ENCODE measurements around the gene GPR162. TPM values are rescaled to one million over a fixed set of nuclear protein-coding genes. Genes with fewer than 3 reads are reported as not detected.

GPR162 gene
- polyA plus RNA-seq (2012; ENCODE audit: insufficient read depth, insufficient read length) = 3.3 TPM

GRCh38 chr12:6821591-6822425 lies at the start of gene GPR162:
TSS of gene GPR162 (plus strand) at chr12:6821821. CDS start at chr12:6823899, 2,078 bp downstream.
- peak within 1 kb of the TSS; percentile 42 for H3K4me3 ChIP-seq (ENCODE audit: low read length)
- no peak for DNase-seq (ENCODE audit: low read depth, low spot score)

GRCh38 chr12:6772331-6772695 lies 49.3 kb upstream of the GPR162 start, which contains the start of gene LAG3:
TSS of gene LAG3 (plus strand) at chr12:6772520. CDS start at chr12:6772853, 333 bp downstream.
- no peak for DNase-seq (ENCODE audit: low read depth, low spot score)
- H3K4me3 ChIP-seq (ENCODE audit: low read length) = no peak within 1 kb of the TSS

GRCh38 chr12:6772726-6773589 lies 48.7 kb upstream of the GPR162 start:
- no peak overlapping the region for H3K4me3 ChIP-seq (ENCODE audit: low read length)
- DNase-seq (ENCODE audit: low read depth, low spot score) = no peak

GRCh38 chr12:6773590-6774351 lies 47.9 kb upstream of the GPR162 start:
- H3K4me3 ChIP-seq (ENCODE audit: low read length) = no peak overlapping the region
- DNase-seq (ENCODE audit: low read depth, low spot score) = no peak

- DNase-seq (ENCODE audit: low read depth, low spot score) = no peak
- H3K4me3 ChIP-seq (ENCODE audit: low read length) = no peak overlapping the region
Observed at GRCh38 chr12:6774499-6775062, 47.0 kb upstream of the GPR162 start.

- no peak overlapping the region for H3K4me3 ChIP-seq (ENCODE audit: low read length)
- DNase-seq (ENCODE audit: low read depth, low spot score) = no peak
Observed at GRCh38 chr12:6775185-6776174, 46.1 kb upstream of the GPR162 start.

- H3K4me3 ChIP-seq (ENCODE audit: low read length) = no peak overlapping the region
- DNase-seq (ENCODE audit: low read depth, low spot score) = no peak
Observed at GRCh38 chr12:6777386-6777785, 44.2 kb upstream of the GPR162 start.

GRCh38 chr12:6778217-6778573 lies 43.4 kb upstream of the GPR162 start:
- H3K4me3 ChIP-seq (ENCODE audit: low read length) = no peak overlapping the region
- DNase-seq (ENCODE audit: low read depth, low spot score) = no peak

GRCh38 chr12:6778574-6779550 lies 42.8 kb upstream of the GPR162 start:
- H3K4me3 ChIP-seq (ENCODE audit: low read length) = no peak overlapping the region
- peak; percentile 65 for DNase-seq (ENCODE audit: low read depth, low spot score)

- no peak overlapping the region for H3K4me3 ChIP-seq (ENCODE audit: low read length)
- DNase-seq (ENCODE audit: low read depth, low spot score) = no peak
Observed at GRCh38 chr12:6779708-6780432, 41.8 kb upstream of the GPR162 start.

- DNase-seq (ENCODE audit: low read depth, low spot score) = no peak
- no peak overlapping the region for H3K4me3 ChIP-seq (ENCODE audit: low read length)
Observed at GRCh38 chr12:6780573-6780972, 41.0 kb upstream of the GPR162 start.

- H3K4me3 ChIP-seq (ENCODE audit: low read length) = peak overlapping the region; percentile 29; the same call in 1 of the 2 replicates
- no peak for DNase-seq (ENCODE audit: low read depth, low spot score)
Observed at GRCh38 chr12:6782119-6782518, 39.5 kb upstream of the GPR162 start.

- peak overlapping the region; percentile 29 for H3K4me3 ChIP-seq (ENCODE audit: low read length)
- DNase-seq (ENCODE audit: low read depth, low spot score) = peak; percentile 86
Observed at GRCh38 chr12:6782850-6783566, 38.6 kb upstream of the GPR162 start.

- no peak for DNase-seq (ENCODE audit: low read depth, low spot score)
- H3K4me3 ChIP-seq (ENCODE audit: low read length) = no peak overlapping the region; the same call in 1 of the 2 replicates
Observed at GRCh38 chr12:6783828-6784227, 37.8 kb upstream of the GPR162 start.

GRCh38 chr12:6784296-6784695 lies 37.3 kb upstream of the GPR162 start:
- no peak overlapping the region for H3K4me3 ChIP-seq (ENCODE audit: low read length)
- no peak for DNase-seq (ENCODE audit: low read depth, low spot score)

GRCh38 chr12:6784761-6785160 lies 36.9 kb upstream of the GPR162 start:
- DNase-seq (ENCODE audit: low read depth, low spot score) = no peak
- no peak overlapping the region for H3K4me3 ChIP-seq (ENCODE audit: low read length)
